ENCODE data around the gene ITPKB.
A peak's percentile ranks its signal among the peaks of the same experiment; 100 is the strongest.
"Not testable (repeated sequence)": the region's sequence is repeated elsewhere in the genome, so short reads cannot be mapped to it uniquely, and the experiment has no call there.

Gene ITPKB

GRCh38 chr1:226615876-226616275 is 123.2 kb downstream of the ITPKB start:
- no peak for DNase-seq

- not testable (repeated sequence) for DNase-seq
Observed at GRCh38 chr1:226611980-226612379, 127.1 kb downstream of the ITPKB start.

GRCh38 chr1:226611301-226611700 is 127.8 kb downstream of the ITPKB start:
- no peak for DNase-seq

DNA sequence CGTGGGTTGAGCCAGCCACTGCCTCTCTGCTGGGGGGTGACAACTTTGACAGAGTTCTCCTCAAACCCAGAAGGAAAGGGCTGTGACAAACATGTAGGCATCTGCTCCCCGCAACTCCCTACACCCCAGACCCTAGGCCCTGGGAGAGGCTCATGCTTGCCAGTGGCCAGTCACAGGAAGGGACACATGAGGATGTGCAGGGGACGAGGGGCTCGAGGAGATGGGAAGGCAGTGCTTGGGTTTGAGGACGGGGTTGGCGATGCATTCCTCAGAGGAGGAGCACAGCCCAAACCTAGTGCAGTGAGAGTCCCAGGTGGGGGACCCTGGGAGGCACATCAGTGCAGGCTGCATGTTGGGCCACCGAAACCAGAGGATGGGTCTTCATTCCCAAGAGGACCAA is 128.4 kb downstream of the ITPKB start:
- no peak for DNase-seq

- no peak for DNase-seq
Observed at GRCh38 chr1:226609836-226610455, 129.1 kb downstream of the ITPKB start.

GRCh38 chr1:226608699-226609505 is 130.2 kb downstream of the ITPKB start:
- peak; percentile 81 for DNase-seq

DNA sequence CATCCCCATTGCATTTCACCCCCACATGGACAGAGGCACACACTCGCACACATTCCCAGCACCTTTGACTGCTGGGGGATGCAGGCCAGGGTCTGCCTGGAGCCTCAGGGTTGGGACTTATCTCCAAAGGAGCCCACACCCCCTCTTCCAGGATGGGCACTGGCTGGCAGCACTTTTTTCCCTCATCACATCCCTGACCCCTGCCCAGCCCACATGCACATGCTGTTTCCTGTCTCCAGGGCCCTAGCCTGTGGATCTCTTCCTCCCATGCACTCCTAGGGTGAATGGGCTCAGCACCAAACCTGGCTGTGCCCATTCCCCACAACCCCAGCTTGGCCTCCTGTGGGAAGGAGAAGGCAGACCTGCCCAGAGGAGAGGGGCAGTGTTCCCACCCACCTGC is 131.3 kb downstream of the ITPKB start:
- DNase-seq: no peak

DNA sequence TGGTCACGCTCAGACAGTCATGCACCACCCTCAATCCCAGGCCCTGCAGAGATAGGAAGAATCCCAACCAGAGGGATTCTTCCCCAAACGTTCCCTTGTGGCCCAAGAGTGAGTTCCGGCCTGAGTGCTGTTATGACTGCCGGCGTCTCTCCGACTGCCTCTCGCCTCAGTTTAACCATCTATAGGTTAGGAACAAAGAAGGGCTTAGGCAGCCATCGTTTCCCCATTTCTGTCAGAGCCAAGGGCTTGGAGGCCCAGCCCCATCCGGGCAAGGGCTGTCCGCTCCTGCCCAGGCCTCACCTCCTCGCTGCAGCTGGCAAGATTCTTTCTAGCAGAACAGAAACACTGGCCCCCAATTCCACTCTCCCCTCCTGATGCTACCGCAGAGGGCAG is 131.8 kb downstream of the ITPKB start:
- DNase-seq: no peak

DNA sequence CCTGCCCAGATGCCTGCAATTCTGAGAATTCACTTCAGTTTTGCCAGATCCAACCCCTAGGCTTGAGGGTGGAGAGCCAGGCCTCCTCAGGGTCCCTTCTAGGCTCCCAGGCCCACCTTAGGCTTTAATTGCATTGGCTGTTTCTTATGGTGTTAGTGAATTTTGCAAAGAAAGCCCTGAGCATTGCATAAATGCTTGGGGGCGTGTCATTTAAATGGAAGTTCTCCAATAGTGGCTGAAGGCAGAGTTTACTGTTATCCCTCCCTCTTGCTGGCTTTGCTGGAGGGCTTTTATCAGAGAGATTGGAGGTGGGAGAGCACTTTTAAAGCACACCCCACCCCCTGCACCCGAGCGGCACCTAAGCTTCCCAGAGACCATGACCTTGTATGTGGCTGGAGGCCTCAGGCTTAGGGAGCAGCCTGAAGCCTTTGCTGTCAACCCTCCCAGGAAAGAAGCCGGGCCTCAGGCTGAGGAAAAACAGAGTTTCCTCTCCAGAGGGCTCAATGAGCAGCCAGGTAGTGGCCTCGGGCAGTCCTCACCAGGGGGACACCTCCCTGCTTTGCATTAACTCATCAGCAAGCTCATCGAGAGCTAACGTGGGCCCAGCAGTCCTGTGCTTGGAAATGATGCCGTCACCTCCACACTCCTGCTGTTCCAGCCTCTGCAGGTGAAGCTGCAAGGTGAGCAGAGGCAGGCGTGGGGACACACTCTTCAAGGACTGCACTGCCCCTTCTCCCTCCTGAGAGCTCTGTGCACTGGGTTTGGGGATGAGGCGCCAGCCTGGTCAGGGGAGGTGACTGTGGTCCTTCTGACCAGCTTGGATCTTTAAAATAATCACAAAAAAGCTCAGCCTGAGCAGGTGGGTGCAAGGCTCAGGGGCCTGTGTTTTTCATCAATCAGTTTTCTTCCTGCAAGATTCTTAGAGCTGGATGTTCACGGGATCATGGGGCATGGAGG is 132.5 kb downstream of the ITPKB start:
- peak; percentile 33 for DNase-seq

GRCh38 chr1:226605318-226605950 is 133.6 kb downstream of the ITPKB start:
- DNase-seq: no peak

- DNase-seq: no peak
Observed at GRCh38 chr1:226604560-226605317, 134.3 kb downstream of the ITPKB start.

DNA sequence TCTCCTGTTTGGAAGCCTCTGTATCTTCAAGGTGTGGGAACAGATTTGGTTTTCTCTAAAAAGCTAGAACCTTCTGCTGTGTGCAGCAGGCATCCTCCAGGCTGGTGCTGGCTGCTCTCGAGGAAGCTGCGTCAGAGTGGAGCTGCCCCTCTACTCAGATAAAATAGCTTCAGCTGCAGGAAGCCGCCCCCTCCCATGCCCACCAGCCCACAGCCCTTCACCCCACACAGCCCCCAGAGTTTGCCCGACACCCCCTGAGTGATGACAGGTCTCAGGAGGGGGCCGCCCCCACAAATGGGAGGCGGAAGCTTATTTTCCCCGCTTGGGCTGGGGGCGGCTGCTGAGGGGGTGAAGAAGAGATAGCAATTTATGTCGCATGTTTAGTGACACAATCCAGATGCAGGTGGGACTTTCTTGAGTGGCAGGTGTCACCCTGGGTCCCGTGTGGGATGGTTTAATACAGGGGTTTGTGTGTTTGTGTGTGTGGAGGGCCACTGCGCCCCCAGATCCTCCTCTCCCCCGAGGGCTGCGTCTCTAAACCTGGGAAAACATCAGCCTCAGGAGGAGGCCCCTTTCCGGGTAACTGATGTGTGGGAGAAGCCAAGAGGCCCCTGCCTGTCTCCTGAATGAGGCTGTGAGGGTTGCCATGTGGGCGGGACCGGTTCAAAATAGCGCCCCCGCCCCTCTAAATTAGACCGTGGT is 135.1 kb downstream of the ITPKB start:
- no peak for DNase-seq

DNA sequence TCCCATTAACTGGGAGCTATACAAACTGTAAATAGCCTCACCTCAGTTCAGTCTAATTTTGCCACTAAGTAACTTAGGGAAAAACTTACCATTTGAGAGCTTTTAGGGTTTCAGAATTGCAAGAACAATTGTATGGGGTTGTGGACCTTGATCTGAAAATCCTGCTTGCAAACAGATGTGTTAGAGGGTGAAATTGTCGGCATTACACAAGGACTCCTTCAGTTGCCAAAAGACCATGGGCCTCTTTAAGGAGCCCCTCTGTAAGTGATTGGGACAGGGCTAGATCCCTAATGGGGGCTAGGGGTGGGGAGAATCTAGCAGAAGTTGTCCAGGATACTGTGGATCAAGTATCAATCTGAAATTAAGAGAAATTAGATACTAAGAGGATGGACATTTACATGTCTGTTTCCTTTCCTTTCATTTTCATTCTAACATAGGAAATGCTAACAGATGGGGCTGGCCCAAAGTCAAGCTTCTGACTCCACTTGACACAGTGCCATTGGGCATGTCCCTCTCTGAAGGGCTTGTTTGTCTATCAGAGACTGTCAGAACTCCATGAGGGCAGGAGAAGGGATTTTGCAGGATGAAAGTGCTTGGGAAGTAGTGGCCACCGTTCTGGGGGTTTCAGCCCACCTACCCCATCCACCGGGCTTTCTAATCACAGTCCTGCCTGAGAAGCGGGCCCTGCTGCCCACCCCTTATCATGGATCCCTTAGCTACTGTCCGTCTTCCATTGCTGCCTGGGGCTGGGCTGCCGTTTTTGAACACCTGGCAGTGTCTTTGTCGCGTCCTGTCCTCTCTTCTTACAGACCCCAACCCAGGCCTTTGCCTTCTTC is 135.8 kb downstream of the ITPKB start:
- DNase-seq: no peak

DNA sequence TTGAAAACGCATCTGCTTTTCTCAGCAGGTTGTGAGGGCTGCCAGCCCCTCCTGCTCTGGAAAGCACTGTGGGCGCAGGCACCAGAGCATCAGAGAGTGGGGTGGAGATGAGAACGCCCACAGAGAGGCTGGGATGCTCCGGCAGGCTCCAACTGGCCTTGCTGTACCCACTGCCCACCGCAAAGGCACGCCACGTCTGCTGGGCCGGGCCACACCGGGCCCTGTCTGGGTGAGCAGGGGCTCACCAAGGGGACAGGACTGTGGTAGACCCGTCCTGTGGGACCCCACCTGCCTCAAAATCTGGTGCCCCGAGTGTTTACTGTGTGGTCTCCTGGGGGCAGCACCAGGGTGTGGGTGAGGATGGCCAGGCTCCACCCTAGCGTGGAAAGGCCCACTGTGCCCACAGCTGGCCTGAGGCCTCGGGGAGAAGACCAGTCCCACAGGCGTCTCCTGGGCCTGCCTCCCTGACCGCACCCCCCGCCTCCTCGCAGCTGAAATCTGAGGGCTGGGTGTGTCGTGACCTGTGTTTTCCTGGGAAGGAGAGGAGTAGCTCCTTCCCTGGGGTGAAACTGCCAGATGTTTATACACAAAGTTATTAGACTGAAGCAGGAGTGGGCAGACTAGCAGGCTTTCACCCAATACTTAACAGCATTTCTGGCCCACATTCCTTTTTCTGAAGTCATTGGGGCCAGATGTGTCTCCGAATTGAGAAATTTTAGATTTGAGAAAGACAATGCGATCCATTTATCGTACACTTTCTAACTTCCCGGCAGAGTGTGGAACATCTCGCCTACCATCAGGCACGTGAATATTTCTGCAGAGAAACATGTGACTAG is 136.7 kb downstream of the ITPKB start:
- DNase-seq: no peak

DNA sequence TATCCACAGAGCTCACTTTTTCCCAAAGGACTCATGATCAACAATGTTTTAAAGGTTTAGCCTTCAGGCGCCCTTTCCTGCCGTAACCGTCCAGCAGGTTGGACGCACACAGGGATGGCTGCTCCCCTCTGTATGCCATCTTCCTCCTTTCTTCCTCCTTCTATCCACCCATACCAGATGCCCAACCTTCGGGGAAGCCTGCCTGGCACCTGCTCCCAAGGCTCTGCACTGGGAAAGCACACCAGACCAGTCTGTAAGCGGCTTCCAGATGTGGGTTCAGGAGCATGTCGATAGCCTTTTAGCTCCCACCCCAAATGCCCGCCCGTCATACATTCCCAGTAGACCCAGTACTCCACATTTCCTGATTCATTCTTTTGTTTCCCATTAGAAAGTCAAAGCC is 137.6 kb downstream of the ITPKB start:
- DNase-seq: no peak

GRCh38 chr1:226600254-226600653 is 138.8 kb downstream of the ITPKB start:
- no peak for DNase-seq

DNA sequence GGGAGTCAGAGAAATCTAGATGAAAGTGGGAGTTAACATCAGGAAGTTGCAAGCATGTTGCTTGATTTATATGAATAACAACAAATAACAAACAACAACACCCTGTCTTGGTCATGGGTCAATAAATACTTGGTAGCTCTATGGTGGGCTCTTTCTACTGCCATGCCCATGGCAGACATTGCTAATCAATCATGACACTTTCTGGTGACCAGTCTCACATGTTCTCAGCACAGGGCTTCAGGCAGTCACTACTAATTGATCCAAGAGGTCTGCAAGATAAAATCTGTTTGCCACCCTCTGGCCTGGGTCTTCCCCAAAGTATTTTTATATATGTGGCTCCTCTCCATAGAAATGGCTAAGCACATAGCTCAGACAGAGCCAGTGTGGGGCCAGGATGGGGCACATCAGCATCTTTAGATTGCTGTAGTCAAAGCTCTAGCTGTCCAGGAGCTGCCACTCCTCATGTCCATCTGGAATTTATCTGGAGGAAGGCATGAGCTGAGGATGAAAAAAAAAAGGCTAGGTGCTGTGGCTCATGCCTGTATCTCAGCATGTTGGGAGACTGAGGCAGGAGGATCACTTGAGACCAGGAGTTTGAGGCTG is 139.3 kb downstream of the ITPKB start:
- no peak for DNase-seq

GRCh38 chr1:226598955-226599354 is 140.1 kb downstream of the ITPKB start:
- not testable (repeated sequence) for DNase-seq

- no peak for DNase-seq
Observed at GRCh38 chr1:226598455-226598849, 140.6 kb downstream of the ITPKB start.

Measured in hematopoietic multipotent progenitor cell treated with erythropoietin and hydrocortisone succinate and interleukin-3 and kit ligand, for 6 days (in vitro differentiated cells).